H9 (cell line): ENCODE results near the gene SYT17. TPM values are rescaled to one million over a fixed set of nuclear protein-coding genes. Genes with fewer than 3 reads are reported as not detected.

Experiments used
- DNase-seq: peaks from one replicate; pipeline ENCODE4 v3.0.0-alpha.2; 2017
- H2AFZ ChIP-seq: one replicate; pipeline ENCODE4 v1.6.1; 2013; ENCODE audit warnings: mild to moderate bottlenecking, low read length, control low read depth, moderate library complexity
- H2AK5ac ChIP-seq: 2 replicates; pipeline ENCODE4 v1.6.1; 2013; ENCODE audit warnings: low read length, control low read depth, mixed read lengths; ENCODE audit not compliant: insufficient read length
- H2BK120ac ChIP-seq: one replicate; pipeline ENCODE4 v1.6.1; 2013; ENCODE audit warnings: low read depth, mild to moderate bottlenecking, low read length, control low read depth, inconsistent platforms; ENCODE audit not compliant: poor library complexity, severe bottlenecking
- H2BK12ac ChIP-seq: 2 replicates; pipeline ENCODE4 v1.6.1; 2013; ENCODE audit warnings: low read length, control low read depth, mixed read lengths, low read depth; ENCODE audit not compliant: insufficient read length
- H2BK15ac ChIP-seq: 2 replicates; pipeline ENCODE4 v1.6.1; 2013; ENCODE audit warnings: low read depth, low read length, control low read depth
- H2BK20ac ChIP-seq: one replicate; pipeline ENCODE4 v1.6.1; 2013; ENCODE audit warnings: low read depth, mild to moderate bottlenecking, low read length, control low read depth, inconsistent platforms; ENCODE audit not compliant: poor library complexity, severe bottlenecking
- H2BK5ac ChIP-seq: 2 replicates; pipeline ENCODE4 v1.6.1; 2013; ENCODE audit warnings: low read length, control low read depth, mixed read lengths; ENCODE audit not compliant: insufficient read length
- H3K14ac ChIP-seq: 2 replicates; pipeline ENCODE4 v1.6.1; 2013; ENCODE audit warnings: low read length, control low read depth; ENCODE audit not compliant: insufficient read depth
- H3K18ac ChIP-seq: 2 replicates; pipeline ENCODE4 v1.6.1; 2013; ENCODE audit warnings: low read depth, mild to moderate bottlenecking, mixed read lengths, low read length, control low read depth; ENCODE audit not compliant: insufficient read length
- H3K23ac ChIP-seq: 2 replicates; pipeline ENCODE4 v1.6.1; 2013; ENCODE audit warnings: low read length, control low read depth, mixed read lengths, low read depth; ENCODE audit not compliant: insufficient read length
- H3K23me2 ChIP-seq: 2 replicates; pipeline ENCODE4 v1.6.1; 2013; ENCODE audit warnings: low read depth, mild to moderate bottlenecking, mixed read lengths, low read length, control low read depth; ENCODE audit not compliant: insufficient read length, poor library complexity, severe bottlenecking
- H3K27ac ChIP-seq: 2 replicates; pipeline ENCODE4 v1.5.1; 2013; ENCODE audit warnings: low read length, control low read depth, mixed read lengths, low read depth; ENCODE audit not compliant: insufficient read length
- H3K27me3 ChIP-seq: 2 replicates; pipeline ENCODE4 v1.6.1; 2013; ENCODE audit warnings: low read length, control low read depth, inconsistent platforms; ENCODE audit not compliant: insufficient read depth
- H3K4ac ChIP-seq: 2 replicates; pipeline ENCODE4 v1.6.1; 2013; ENCODE audit warnings: low read depth, mild to moderate bottlenecking, control low read depth, inconsistent platforms, low read length, moderate library complexity
- H3K4me1 ChIP-seq: 2 replicates; pipeline ENCODE4 v1.6.1; 2013; ENCODE audit warnings: low read length, control low read depth, inconsistent platforms; ENCODE audit not compliant: insufficient read depth
- H3K4me2 ChIP-seq: 2 replicates; pipeline ENCODE4 v1.6.1; 2013; ENCODE audit warnings: low read length, control low read depth, mixed read lengths; ENCODE audit not compliant: insufficient read length, insufficient read depth
- H3K56ac ChIP-seq: 2 replicates; pipeline ENCODE4 v1.6.1; 2013; ENCODE audit warnings: low read depth, mild to moderate bottlenecking, mixed read lengths, low read length, control low read depth; ENCODE audit not compliant: insufficient read length
- H3K79me1 ChIP-seq: 2 replicates; pipeline ENCODE4 v1.6.1; 2013; ENCODE audit warnings: low read depth, mild to moderate bottlenecking, moderate library complexity, low read length, control low read depth, inconsistent platforms; ENCODE audit not compliant: insufficient read depth, poor library complexity, severe bottlenecking
- H3K79me2 ChIP-seq: 2 replicates; pipeline ENCODE4 v1.6.1; 2013; ENCODE audit warnings: low read length, control low read depth, inconsistent platforms; ENCODE audit not compliant: insufficient read depth
- H3K9ac ChIP-seq: 2 replicates; pipeline ENCODE4 v1.6.1; 2013; ENCODE audit warnings: low read length, control low read depth, mixed read lengths; ENCODE audit not compliant: insufficient read length; ENCODE audit errors: extremely low read depth
- H3K9me3 ChIP-seq: one replicate; pipeline ENCODE4 v1.6.1; 2013; ENCODE audit warnings: low read depth, low read length, inconsistent platforms; ENCODE audit not compliant: control insufficient read depth
- H3T11ph ChIP-seq: one replicate; pipeline ENCODE4 v1.6.1; 2013; ENCODE audit warnings: mild to moderate bottlenecking, low read length, control low read depth, inconsistent platforms
- H4K20me1 ChIP-seq: one replicate; pipeline ENCODE4 v1.6.1; 2013; ENCODE audit not compliant: control insufficient read depth, insufficient read length, insufficient read depth
- H4K5ac ChIP-seq: 2 replicates; pipeline ENCODE4 v1.6.1; 2013; ENCODE audit warnings: low read depth, mild to moderate bottlenecking, mixed read lengths, low read length, control low read depth; ENCODE audit not compliant: insufficient read length
- H4K8ac ChIP-seq: replicated peaks from 2 replicates; pipeline ENCODE4 v1.6.1; 2013; ENCODE audit warnings: low read length, control low read depth, mixed read lengths, low read depth; ENCODE audit not compliant: insufficient read length
- H4K91ac ChIP-seq: 2 replicates; pipeline ENCODE4 v1.6.1; 2013; ENCODE audit warnings: low read depth, mild to moderate bottlenecking, moderate library complexity, mixed read lengths, low read length, control low read depth; ENCODE audit not compliant: insufficient read length
- H3K27ac Mint-ChIP-seq, 3 experiments: 2 replicates in 2 of 3; 3 replicates in 1 of 3; pipeline ENCODE4 v1.8.0; 2020 to 2021; ENCODE audit warnings: mixed read lengths in 3 of 3, mild to moderate bottlenecking in 1 of 3, moderate library complexity in 1 of 3
- H3K27me3 Mint-ChIP-seq: 2 replicates; pipeline ENCODE4 v1.8.0; 2021; ENCODE audit warnings: low read depth, mild to moderate bottlenecking, moderate library complexity, mixed read lengths
- H3K36me3 Mint-ChIP-seq, 3 experiments: 2 replicates in 2 of 3; 3 replicates in 1 of 3; pipeline ENCODE4 v1.8.0; 2020 to 2021; ENCODE audit warnings: low read depth in 3 of 3, mixed read lengths in 3 of 3; ENCODE audit not compliant: insufficient read depth in 1 of 3
- H3K4me1 Mint-ChIP-seq, 2 experiments: 2 replicates each; pipeline ENCODE4 v1.8.0; 2020; ENCODE audit warnings: mixed read lengths in 2 of 2
- H3K4me3 Mint-ChIP-seq, 2 experiments: 2 replicates in 1 of 2; 3 replicates in 1 of 2; pipeline ENCODE4 v1.8.0; 2020 to 2021; ENCODE audit warnings: mild to moderate bottlenecking in 2 of 2, mixed read lengths in 2 of 2, moderate library complexity in 1 of 2
- H3K9me3 Mint-ChIP-seq, 2 experiments: 2 replicates in 1 of 2; 3 replicates in 1 of 2; pipeline ENCODE4 v1.8.0; 2020; ENCODE audit warnings: mild to moderate bottlenecking in 2 of 2, mixed read lengths in 2 of 2, moderate library complexity in 1 of 2
- CTCF ChIP-seq: fragments of 200-600 bp; sonication (generic); conservative IDR thresholded peaks from 3 replicates; pipeline ENCODE4 v1.8.0; 2021; ENCODE audit warnings: antibody characterized with exemption, mild to moderate bottlenecking
- WGBS: extraction: QIAGEN DNeasy Blood & Tissue Kit; methylation state at CpG from one replicate; pipeline ENCODE4 v1.1.7; 2013; ENCODE audit warnings: missing lambda C conversion rate, low lambda C conversion rate, mixed read lengths; ENCODE audit not compliant: insufficient read length; ENCODE audit errors: extremely low coverage; 5-methylcytosine and 5-hydroxymethylcytosine counted together
- total RNA-seq: library from RNA; stranded (reverse); gene quantifications from 2 replicates; pipeline ENCODE4 v1.2.1, GENCODE V29; 2021

The SYT17 gene
- total RNA-seq, 1 experiment from 2014 or later = 3.0 TPM

- Histone ChIP-seq H3K18ac (no peak overlapping the region), H3K9me3 (no peaks in the 10 kb centered on the region), H3K4ac (no peak overlapping the region), H2BK20ac (no peak overlapping the region), H3K27me3 (no peaks in the 10 kb centered on the region), H2AK5ac (no peak overlapping the region), H3K23ac (no peak overlapping the region), H4K91ac (no peak overlapping the region), H2BK120ac (no peak overlapping the region), H4K8ac (no peak overlapping the region), H3K79me1 (no peaks in the 10 kb centered on the region), H3K23me2 (no peaks in the 10 kb centered on the region), H3K4me1 (no peaks in the 10 kb centered on the region), H3K4me2 (no peak overlapping the region), H4K20me1 (no peaks in the 10 kb centered on the region), H3K56ac (no peak overlapping the region), H3K79me2 (no peaks in the 10 kb centered on the region), H4K5ac (no peak overlapping the region), H3T11ph (no peak overlapping the region), H3K9ac (no peak overlapping the region), H2BK12ac (no peak overlapping the region), H3K27ac (no peak overlapping the region), H3K14ac (no peak overlapping the region), H2BK15ac (no peak overlapping the region), H2AFZ (no peak overlapping the region), H2BK5ac (no peak overlapping the region)
- no peak for TF ChIP-seq CTCF
- H3K27me3 Mint-ChIP-seq = no peaks in the 10 kb centered on the region
- no peaks in the 10 kb centered on the region for H3K36me3 Mint-ChIP-seq
- no peak overlapping the region for H3K27ac Mint-ChIP-seq
- peaks cover 2 to 4% of the 10 kb centered on the region in 2 experiments; a peak in 2 of 4 replicates for H3K4me1 Mint-ChIP-seq
- WGBS = no CpG with 5 or more reads among the region's 1 CpG
- no peaks in the 10 kb centered on the region; a peak in 1 of 5 replicates for H3K9me3 Mint-ChIP-seq
- H3K4me3 Mint-ChIP-seq = no peak overlapping the region
- no peak for DNase-seq
Observed at GRCh38 chr16:19242186-19242585, 74.1 kb downstream of the SYT17 start.
